Gastroesophageal sphincter (tissue), 2 donors: ENCODE data around the gene CSPG4.

ENCODE experiments used
- EP300 ChIP-seq: sonication (generic); formaldehyde crosslinking; IDR thresholded peaks from one replicate; pipeline ENCODE4 v1.6.1; 2017; ENCODE audit warnings: antibody characterized with exemption, mild to moderate bottlenecking
- POLR2A ChIP-seq, 2 donors: fragments of 450-650 bp; IDR thresholded peaks; one replicate each; pipeline ENCODE4 v1.6.1; 2017; ENCODE audit warnings: antibody characterized with exemption in 2 of 2, mild to moderate bottlenecking in 2 of 2, moderate library complexity in 1 of 2
- POLR2AphosphoS5 ChIP-seq: sonication (generic); formaldehyde crosslinking; IDR thresholded peaks from one replicate; pipeline ENCODE4 v1.6.1; 2017; ENCODE audit warnings: antibody characterized with exemption

DNA sequence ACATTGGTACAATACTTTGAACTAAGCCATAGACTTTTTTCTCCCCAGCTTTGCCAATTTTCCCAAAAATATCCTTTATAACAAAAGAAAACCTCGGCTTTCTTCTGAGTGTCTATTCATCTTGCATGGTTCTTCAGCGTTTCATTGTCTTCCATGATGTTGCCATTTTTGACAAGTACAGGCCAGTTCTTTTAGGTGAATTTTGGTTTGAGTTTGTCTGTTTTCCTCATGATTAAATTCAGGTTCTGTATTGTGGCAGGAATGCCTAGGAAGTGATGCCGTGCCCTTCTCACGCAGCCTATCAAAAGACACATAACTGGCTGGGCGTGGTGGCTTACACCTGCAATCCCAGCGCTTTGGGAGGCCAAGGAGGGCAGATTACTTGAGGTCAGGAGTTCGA is 7.6 kb upstream of the CSPG4 start:
- TF ChIP-seq POLR2A (IDR thresholded peaks at IDR 0.05) (no peak), EP300 (no peak), POLR2AphosphoS5 (no peak)
